ENCODE results near the gene ATXN10. TPM values are rescaled to one million over a fixed set of nuclear protein-coding genes. Genes with fewer than 3 reads are reported as not detected.

The ATXN10 gene
- total RNA-seq, 1 experiment from 2014 or later = 135 TPM

DNA sequence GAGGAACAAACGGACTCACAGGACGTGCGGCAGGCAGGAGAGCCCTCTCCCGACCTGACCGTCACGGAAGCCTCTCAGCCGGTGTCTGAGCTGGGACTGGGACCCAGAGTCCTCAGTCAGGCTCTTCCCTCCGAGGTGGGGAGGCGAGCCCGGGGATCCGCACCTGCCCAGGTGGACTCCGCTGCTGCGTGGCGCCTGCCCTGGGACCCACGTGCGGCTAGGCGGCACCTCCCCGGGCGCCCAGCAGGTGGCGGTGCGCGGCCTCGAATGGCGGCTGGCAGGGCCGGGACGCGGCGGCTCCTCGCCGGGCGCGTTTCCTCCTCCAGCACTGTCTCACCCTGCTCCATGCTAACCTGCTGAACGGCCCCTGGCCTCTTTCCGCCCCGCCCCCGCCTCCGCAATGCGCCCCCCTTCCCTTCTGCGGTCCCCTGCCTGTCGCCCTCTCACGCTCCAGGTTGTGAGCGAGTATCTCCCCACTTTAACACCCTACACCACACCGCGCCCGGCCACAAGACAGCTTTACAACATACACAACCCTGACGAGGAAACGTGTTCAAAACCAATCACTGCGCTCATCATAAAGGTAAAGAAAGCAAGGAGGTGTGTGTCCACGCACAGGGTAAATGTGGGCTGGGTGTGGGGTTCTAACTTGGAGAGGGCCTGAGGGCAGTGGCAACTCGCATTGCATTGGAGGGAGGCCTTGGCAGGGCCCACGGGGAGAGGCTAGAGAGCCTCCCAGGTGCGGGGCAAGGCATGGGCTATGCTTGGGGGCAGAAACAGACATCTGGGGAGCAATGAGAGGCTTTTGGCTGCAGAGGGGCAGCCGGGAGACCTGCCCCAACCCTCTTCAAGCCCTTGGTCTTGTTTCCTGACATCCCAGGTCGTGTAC lies 25.9 kb upstream of the ATXN10 start (continued):
- TF ChIP-seq POLR2A (IDR thresholded peaks at IDR 0.05; ENCODE audit: borderline replicate concordance, extremely low read depth, insufficient read depth, insufficient read length) (no peak), ZFX (IDR thresholded peaks at IDR 0.05) (peak; percentile 25; the same call in 1 of the 2 replicates), SP1 (IDR thresholded peaks at IDR 0.05; ENCODE audit: low read depth) (no peak)

GRCh38 chr22:45647532-45648225 lies 24.0 kb upstream of the ATXN10 start:
- ATAC-seq = no peak
- H3K9me3 ChIP-seq (ENCODE audit: control insufficient read depth in 1 of 2, insufficient read depth in 1 of 2, low read depth in 1 of 2, low read length in 2 of 2) = no peaks in the 10 kb centered on the region
- POLR2A ChIA-PET = no interaction called here
- no peaks in the 10 kb centered on the region for H3K27me3 ChIP-seq (ENCODE audit: insufficient read depth, low read length)
- no peak overlapping the region for H3K27ac ChIP-seq (ENCODE audit: low read depth, low read length)
- H3K4me3 ChIP-seq (replicated peaks in 1 of 2; ENCODE audit: low read depth in 1 of 2, low read length in 2 of 2) = no peak overlapping the region
- H4K20me1 ChIP-seq (ENCODE audit: insufficient read depth) = no peaks in the 10 kb centered on the region
- intact Hi-C loops (cut with micrococcal nuclease) = loop anchor here (10.0 kb wide), 1 partner anchor 217 kb away; no protein-coding TSS in a partner anchor
- no peaks in the 10 kb centered on the region for H3K9me2 ChIP-seq (ENCODE audit: insufficient read depth)
- RAD21 ChIA-PET (ENCODE audit: low non-redundant PET in 1 of 2, low total read pairs in 2 of 2, uncharacterized antibody in 2 of 2, unreplicated experiment in 2 of 2) = interaction anchor here in 1 of 2 experiments (0.6 kb wide), 1 partner anchor 220 kb away, joined by 3 read pairs; no protein-coding TSS in a partner anchor
- no TSS peak for BruUV-seq (replicated peaks)
- no peak for DNase-seq (ENCODE audit: low read depth, low spot score)
- no peak overlapping the region for H2AFZ ChIP-seq (ENCODE audit: low read depth, low read length, poor library complexity, severe bottlenecking)
- H3K4me1 ChIP-seq (ENCODE audit: control insufficient read depth in 1 of 2, insufficient read depth in 2 of 2, low read length in 2 of 2) = peaks cover 0 to 23% of the 10 kb centered on the region in 2 experiments; a peak in 3 of 4 replicates
- no peak overlapping the region for H3K4me2 ChIP-seq (ENCODE audit: low read length)
- H3K9ac ChIP-seq (ENCODE audit: low read length) = no peak overlapping the region
- no peaks in the 10 kb centered on the region for H3K79me2 ChIP-seq (ENCODE audit: insufficient read depth, low read length)
- no peaks in the 10 kb centered on the region for H3K36me3 ChIP-seq (ENCODE audit: control insufficient read depth in 1 of 2, insufficient read depth in 2 of 2, low read length in 2 of 2)
- CTCF ChIA-PET = interaction anchor here (1.3 to 1.5 kb wide), 2 partner anchors 216 to 322 kb away, joined by 3 to 6 read pairs; no protein-coding TSS in a partner anchor
- TF ChIP-seq ZFX (IDR thresholded peaks at IDR 0.05) = no peak
- no peak for TF ChIP-seq EZH2 (IDR thresholded peaks at IDR 0.05)
- no peak for TF ChIP-seq SIN3A (IDR thresholded peaks at IDR 0.05; ENCODE audit: low read depth)
- no peak for TF ChIP-seq POLR2A (IDR thresholded peaks at IDR 0.05; ENCODE audit: borderline replicate concordance, extremely low read depth, insufficient read depth, insufficient read length)
- no peak for TF ChIP-seq FOSL1 (IDR thresholded peaks at IDR 0.05; ENCODE audit: low read depth)
- TF ChIP-seq, protein P1, sequence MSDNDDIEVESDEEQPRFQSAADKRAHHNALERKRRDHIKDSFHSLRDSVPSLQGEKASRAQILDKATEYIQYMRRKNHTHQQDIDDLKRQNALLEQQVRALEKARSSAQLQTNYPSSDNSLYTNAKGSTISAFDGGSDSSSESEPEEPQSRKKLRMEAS (IDR thresholded peaks at IDR 0.05) = no peak
- TF ChIP-seq CBX3 (IDR thresholded peaks at IDR 0.05; ENCODE audit: low read depth) = no peak
- no peak for TF ChIP-seq SRF (IDR thresholded peaks at IDR 0.05; ENCODE audit: low read depth)
- TF ChIP-seq ZNF274 (IDR thresholded peaks at IDR 0.05; ENCODE audit: low read depth, low read length) = no peak
- no peak for TF ChIP-seq JUND (IDR thresholded peaks at IDR 0.05)
- no peak for TF ChIP-seq ELF1 (IDR thresholded peaks at IDR 0.05; ENCODE audit: borderline replicate concordance, low read depth)
- no peak for TF ChIP-seq POLR2AphosphoS5 (IDR thresholded peaks at IDR 0.05; ENCODE audit: low read depth, low read length)
- TF ChIP-seq TCF7L2 (IDR thresholded peaks at IDR 0.05; ENCODE audit: borderline replicate concordance, extremely low read depth, insufficient read depth, insufficient read length) = no peak
- TF ChIP-seq CEBPB (IDR thresholded peaks at IDR 0.05; ENCODE audit: low read depth) = no peak
- no peak for TF ChIP-seq YY1 (IDR thresholded peaks at IDR 0.05; ENCODE audit: extremely low read depth, insufficient replicate concordance, low read depth, low read length)
- TF ChIP-seq, protein P2, sequence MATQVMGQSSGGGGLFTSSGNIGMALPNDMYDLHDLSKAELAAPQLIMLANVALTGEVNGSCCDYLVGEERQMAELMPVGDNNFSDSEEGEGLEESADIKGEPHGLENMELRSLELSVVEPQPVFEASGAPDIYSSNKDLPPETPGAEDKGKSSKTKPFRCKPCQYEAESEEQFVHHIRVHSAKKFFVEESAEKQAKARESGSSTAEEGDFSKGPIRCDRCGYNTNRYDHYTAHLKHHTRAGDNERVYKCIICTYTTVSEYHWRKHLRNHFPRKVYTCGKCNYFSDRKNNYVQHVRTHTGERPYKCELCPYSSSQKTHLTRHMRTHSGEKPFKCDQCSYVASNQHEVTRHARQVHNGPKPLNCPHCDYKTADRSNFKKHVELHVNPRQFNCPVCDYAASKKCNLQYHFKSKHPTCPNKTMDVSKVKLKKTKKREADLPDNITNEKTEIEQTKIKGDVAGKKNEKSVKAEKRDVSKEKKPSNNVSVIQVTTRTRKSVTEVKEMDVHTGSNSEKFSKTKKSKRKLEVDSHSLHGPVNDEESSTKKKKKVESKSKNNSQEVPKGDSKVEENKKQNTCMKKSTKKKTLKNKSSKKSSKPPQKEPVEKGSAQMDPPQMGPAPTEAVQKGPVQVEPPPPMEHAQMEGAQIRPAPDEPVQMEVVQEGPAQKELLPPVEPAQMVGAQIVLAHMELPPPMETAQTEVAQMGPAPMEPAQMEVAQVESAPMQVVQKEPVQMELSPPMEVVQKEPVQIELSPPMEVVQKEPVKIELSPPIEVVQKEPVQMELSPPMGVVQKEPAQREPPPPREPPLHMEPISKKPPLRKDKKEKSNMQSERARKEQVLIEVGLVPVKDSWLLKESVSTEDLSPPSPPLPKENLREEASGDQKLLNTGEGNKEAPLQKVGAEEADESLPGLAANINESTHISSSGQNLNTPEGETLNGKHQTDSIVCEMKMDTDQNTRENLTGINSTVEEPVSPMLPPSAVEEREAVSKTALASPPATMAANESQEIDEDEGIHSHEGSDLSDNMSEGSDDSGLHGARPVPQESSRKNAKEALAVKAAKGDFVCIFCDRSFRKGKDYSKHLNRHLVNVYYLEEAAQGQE (IDR thresholded peaks at IDR 0.05; ENCODE audit: low read depth) = no peak
- TF ChIP-seq EGR1 (IDR thresholded peaks at IDR 0.05; ENCODE audit: low read depth) = no peak
- TF ChIP-seq CTCF (IDR thresholded peaks at IDR 0.05 in 2 of 3, conservative IDR thresholded peaks at IDR 0.05 in 1 of 3; ENCODE audit: borderline replicate concordance in 1 of 3, insufficient read depth in 1 of 3, low read depth in 2 of 3, low read length in 2 of 3) = no peak
